HT1080 (cell line): ENCODE results near the gene ATP4B. TPM values are rescaled to one million over a fixed set of nuclear protein-coding genes. Genes with fewer than 3 reads are reported as not detected.

Source experiments
- DNase-seq: peaks from one replicate; pipeline ENCODE4 v3.0.0-alpha.2; 2015; ENCODE audit warnings: low read depth
- total RNA-seq: library from RNA; depleted of rRNA; stranded (reverse); fragments of >200 nt; shearing (Covaris generic); gene quantifications from 2 replicates; pipeline ENCODE4 v1.2.3, GENCODE V29; 2014; rRNA removed

ATP4B gene
- total RNA-seq, 1 experiment from 2014 or later, result not detected

GRCh38 chr13:113607889-113608635, 49.9 kb downstream of the ATP4B start:
- DNase-seq, result no peak

- no peak for DNase-seq
Observed at GRCh38 chr13:113607056-113607888, 50.7 kb downstream of the ATP4B start.

DNA sequence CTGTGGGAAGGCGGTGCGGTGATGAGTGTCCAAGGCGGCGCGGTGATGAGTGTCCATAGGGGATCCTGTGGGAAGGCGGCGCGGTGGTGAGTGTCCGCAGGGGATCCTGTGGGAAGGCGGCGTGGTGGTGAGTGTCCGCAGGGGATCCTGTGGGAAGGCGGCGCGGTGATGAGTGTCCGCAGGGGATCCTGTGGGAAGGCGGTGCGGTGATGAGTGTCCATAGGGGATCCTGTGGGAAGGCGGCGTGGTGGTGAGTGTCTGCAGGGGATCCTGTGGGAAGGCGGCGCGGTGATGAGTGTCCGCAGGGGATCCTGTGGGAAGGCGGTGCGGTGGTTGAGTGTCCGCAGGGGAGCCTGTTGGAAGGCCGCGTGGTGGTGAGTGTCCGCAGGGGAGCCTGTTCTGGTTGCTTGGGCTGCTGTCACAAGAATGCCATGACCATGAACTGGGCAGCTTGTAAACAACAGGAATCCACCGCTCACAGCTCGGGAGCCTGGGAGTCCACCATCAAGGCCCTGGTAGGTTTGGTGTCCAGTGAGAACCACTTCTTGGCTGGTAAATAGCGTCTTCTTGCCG, 52.0 kb downstream of the ATP4B start:
- no peak for DNase-seq

- no peak for DNase-seq
Observed at GRCh38 chr13:113605461-113605860, 52.5 kb downstream of the ATP4B start.

DNA sequence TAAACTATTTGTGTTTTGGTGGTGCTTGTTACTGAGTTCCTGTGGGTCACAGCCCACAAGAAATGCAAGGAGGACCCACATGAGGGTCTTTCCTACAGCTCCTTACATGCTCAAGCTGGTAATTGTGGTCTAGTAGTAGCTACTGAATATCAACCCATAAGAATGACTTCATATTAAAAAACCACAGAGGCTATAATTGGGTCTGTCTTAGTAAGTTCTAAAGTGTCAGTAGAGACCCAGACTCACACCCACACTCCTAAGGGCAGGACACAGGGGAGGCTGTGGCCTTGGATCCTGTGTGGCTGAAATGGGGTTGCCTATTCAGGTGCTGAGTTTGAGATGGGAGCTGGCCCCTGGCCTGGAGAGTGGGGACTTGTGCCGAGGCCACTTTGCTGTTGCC, 53.8 kb downstream of the ATP4B start:
- no peak for DNase-seq

DNA sequence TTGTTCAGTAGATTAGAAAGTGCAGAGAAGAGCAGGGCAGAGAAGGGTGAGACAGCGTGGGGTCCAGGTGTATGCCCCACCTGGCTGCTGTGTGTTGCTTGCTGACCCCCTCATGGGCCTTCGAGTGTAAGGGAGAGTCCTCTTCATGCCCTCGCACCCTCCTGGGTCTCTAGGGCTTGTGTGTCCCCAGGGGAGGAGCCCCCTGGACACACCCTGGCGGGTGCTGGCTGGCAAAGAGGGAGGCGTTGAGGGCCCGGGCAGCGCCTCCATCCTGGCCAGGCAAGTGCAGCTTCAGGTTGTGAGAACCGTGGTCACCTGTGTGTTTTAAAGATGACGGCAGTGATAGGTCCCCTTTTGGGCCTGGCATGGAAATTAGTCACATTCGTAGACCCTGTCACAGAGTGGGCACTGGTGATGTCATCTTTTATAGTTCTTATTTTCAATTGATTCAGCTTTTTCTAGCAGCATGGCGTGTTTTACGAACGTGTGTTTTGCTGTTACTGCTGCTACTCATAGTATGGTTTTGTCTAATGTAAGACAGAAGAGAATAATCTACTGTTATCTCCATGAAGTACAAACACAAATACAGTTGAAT, 54.8 kb downstream of the ATP4B start:
- no peak for DNase-seq

- DNase-seq, result no peak
Observed at GRCh38 chr13:113602291-113602988, 55.6 kb downstream of the ATP4B start.

- no peak for DNase-seq
Observed at GRCh38 chr13:113601166-113602070, 56.6 kb downstream of the ATP4B start.

DNA sequence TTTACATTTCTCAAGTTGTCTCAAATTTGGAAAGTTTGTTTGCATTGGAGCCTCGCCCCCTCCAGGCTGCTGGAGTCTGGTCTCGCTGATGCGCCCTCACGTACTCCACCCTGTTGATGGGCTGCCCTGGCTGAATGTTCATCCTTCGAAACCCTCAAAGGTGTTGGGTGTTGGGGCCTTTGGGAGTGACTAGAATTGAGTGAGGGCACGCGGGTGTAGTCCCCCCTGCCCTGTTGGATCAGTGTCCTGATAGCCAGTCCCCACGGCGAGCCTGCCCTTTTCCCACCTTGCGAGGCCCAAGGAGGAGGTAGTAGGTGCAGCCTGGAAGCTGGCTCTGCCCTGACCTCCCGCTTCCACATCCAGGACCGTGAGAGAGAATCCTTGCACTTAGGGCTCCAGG, 58.6 kb downstream of the ATP4B start:
- DNase-seq, result no peak

Other genes with a start within 250 kb of the ATP4B start
- 0.95 and 1.0 TPM in 2 replicates for gene ADPRHL1, start 204.7 kb downstream of the ATP4B start, total RNA-seq
- gene DCUN1D2, start 167.5 kb downstream of the ATP4B start, total RNA-seq, result 4.7 and 9.6 TPM in 2 replicates
- gene TFDP1, start 73.4 kb downstream of the ATP4B start, total RNA-seq, result 148 and 182 TPM in 2 replicates
- not detected in 2 replicates for gene GRK1, start 9.0 kb upstream of the ATP4B start, total RNA-seq
- gene TMEM255B, start 101.0 kb upstream of the ATP4B start, total RNA-seq, result 0.26 TPM in 1 of 2 replicates, not detected in the other
- gene GAS6, start 205.9 kb upstream of the ATP4B start, total RNA-seq, result 136 and 138 TPM in 2 replicates